DND-41 (cell line): Measurements from ENCODE around the gene DLGAP1.

Source experiments
- ATAC-seq: fragments of 200-7000 bp; cut with Tn5 transposase; 3 replicates; pipeline ENCODE4 v1.9.1; 2021; ENCODE audit warnings: low read depth; ENCODE audit not compliant: insufficient read depth
- DNase-seq: peaks from one replicate; pipeline ENCODE4 v3.0.0-alpha.2; 2020
- H2AFZ ChIP-seq: 2 replicates; pipeline ENCODE4 v1.6.0; 2012; ENCODE audit warnings: low read depth, low read length
- H3K27ac ChIP-seq: 2 replicates; pipeline ENCODE4 v1.5.1; 2012; ENCODE audit warnings: low read length, inconsistent platforms
- H3K27me3 ChIP-seq: fragments of 200-600 bp; sonication (generic); 2 replicates; pipeline ENCODE4 v1.6.0; 2012; ENCODE audit warnings: low read length, mild to moderate bottlenecking, inconsistent platforms; ENCODE audit not compliant: insufficient read depth, poor library complexity
- H3K36me3 ChIP-seq: 2 replicates; pipeline ENCODE4 v1.5.1; 2012; ENCODE audit warnings: low read length, inconsistent platforms; ENCODE audit not compliant: insufficient read depth
- H3K4me1 ChIP-seq: 2 replicates; pipeline ENCODE4 v1.5.1; 2012; ENCODE audit warnings: mild to moderate bottlenecking, low read length; ENCODE audit not compliant: insufficient read depth
- H3K4me2 ChIP-seq: 2 replicates; pipeline ENCODE4 v1.6.0; 2012; ENCODE audit warnings: mild to moderate bottlenecking, moderate library complexity, low read length, inconsistent platforms; ENCODE audit not compliant: insufficient read depth
- H3K4me3 ChIP-seq, 2 experiments: fragments of 200-600 bp in 1 of 2; shearing (Covaris generic) in 1 of 2; 2 replicates each; pipeline ENCODE4 v1.5.1; 2012 to 2016; ENCODE audit warnings: inconsistent platforms in 2 of 2, low read length in 2 of 2, mild to moderate bottlenecking in 2 of 2, low read depth in 1 of 2, moderate library complexity in 1 of 2
- H3K79me2 ChIP-seq: 2 replicates; pipeline ENCODE4 v1.6.0; 2012; ENCODE audit warnings: low read length, inconsistent platforms; ENCODE audit not compliant: insufficient read depth
- H3K9ac ChIP-seq: 2 replicates; pipeline ENCODE4 v1.6.0; 2012; ENCODE audit warnings: low read depth, mild to moderate bottlenecking, inconsistent platforms, low read length, moderate library complexity
- H3K9me3 ChIP-seq: 2 replicates; pipeline ENCODE4 v1.5.1; 2012; ENCODE audit warnings: low read length, moderate library complexity, mild to moderate bottlenecking, inconsistent platforms; ENCODE audit not compliant: insufficient read depth, severe bottlenecking
- H4K20me1 ChIP-seq: 2 replicates; pipeline ENCODE4 v1.6.0; 2012; ENCODE audit warnings: low read length; ENCODE audit not compliant: insufficient read depth
- CTCF ChIP-seq: IDR thresholded peaks from 2 replicates; pipeline ENCODE4 v1.5.1; 2012; ENCODE audit warnings: borderline replicate concordance, low read length, moderate library complexity, mild to moderate bottlenecking; ENCODE audit not compliant: poor library complexity, severe bottlenecking; ENCODE audit errors: extremely low read depth
- EZH2 ChIP-seq: IDR thresholded peaks from 3 replicates; pipeline ENCODE4 v1.6.1; 2012; ENCODE audit warnings: borderline replicate concordance, low read depth, mild to moderate bottlenecking, moderate library complexity, low read length, inconsistent platforms; ENCODE audit not compliant: severe bottlenecking

The DLGAP1 gene

GRCh38 chr18:3688690-3689089 lies 766.4 kb downstream of the DLGAP1 start:
- H3K4me1 ChIP-seq = no peaks in the 10 kb centered on the region
- no peak overlapping the region for H3K9ac ChIP-seq
- H3K27ac ChIP-seq = no peak overlapping the region
- H3K9me3 ChIP-seq = no peaks in the 10 kb centered on the region
- no peak overlapping the region for H2AFZ ChIP-seq
- TF ChIP-seq CTCF = no peak
- TF ChIP-seq EZH2 = no peak
- no peak overlapping the region for H3K4me2 ChIP-seq
- DNase-seq = no peak
- H3K36me3 ChIP-seq = no peaks in the 10 kb centered on the region
- no peak for ATAC-seq
- no peaks in the 10 kb centered on the region for H3K27me3 ChIP-seq
- no peak overlapping the region for H3K4me3 ChIP-seq
- H3K79me2 ChIP-seq = no peaks in the 10 kb centered on the region
- H4K20me1 ChIP-seq = no peaks in the 10 kb centered on the region

- no peak overlapping the region for H3K4me3 ChIP-seq
- H3K36me3 ChIP-seq = no peaks in the 10 kb centered on the region
- no peak for DNase-seq
- H3K4me2 ChIP-seq = no peak overlapping the region
- H4K20me1 ChIP-seq = no peaks in the 10 kb centered on the region
- ATAC-seq = no peak
- no peaks in the 10 kb centered on the region for H3K4me1 ChIP-seq
- H3K27ac ChIP-seq = no peak overlapping the region
- H3K27me3 ChIP-seq = no peaks in the 10 kb centered on the region
- no peaks in the 10 kb centered on the region for H3K79me2 ChIP-seq
- TF ChIP-seq EZH2 (no peak), CTCF (no peak)
- H3K9ac ChIP-seq = no peak overlapping the region
- H3K9me3 ChIP-seq = peaks cover 5% of the 10 kb centered on the region
- no peak overlapping the region for H2AFZ ChIP-seq
Measured at GRCh38 chr18:3683483-3683882, 771.6 kb downstream of the DLGAP1 start.

- no peak for ATAC-seq
- peaks cover 5% of the 10 kb centered on the region for H3K9me3 ChIP-seq
- H3K27me3 ChIP-seq = no peaks in the 10 kb centered on the region
- H3K4me2 ChIP-seq = no peak overlapping the region
- H2AFZ ChIP-seq = no peak overlapping the region
- no peaks in the 10 kb centered on the region for H3K79me2 ChIP-seq
- H3K27ac ChIP-seq = no peak overlapping the region
- H4K20me1 ChIP-seq = no peaks in the 10 kb centered on the region
- H3K36me3 ChIP-seq = no peaks in the 10 kb centered on the region
- no peaks in the 10 kb centered on the region for H3K4me1 ChIP-seq
- no peak for TF ChIP-seq CTCF
- no peak for TF ChIP-seq EZH2
- H3K4me3 ChIP-seq = no peak overlapping the region
- no peak overlapping the region for H3K9ac ChIP-seq
- no peak for DNase-seq
Measured at GRCh38 chr18:3682061-3682460, 773.0 kb downstream of the DLGAP1 start.

GRCh38 chr18:3679241-3679640 lies 775.9 kb downstream of the DLGAP1 start:
- Histone ChIP-seq H3K27me3 (no peaks in the 10 kb centered on the region), H2AFZ (no peak overlapping the region), H3K9me3 (peaks cover 5% of the 10 kb centered on the region), H3K27ac (no peak overlapping the region), H4K20me1 (no peaks in the 10 kb centered on the region), H3K9ac (no peak overlapping the region), H3K4me1 (no peaks in the 10 kb centered on the region), H3K4me3 (no peak overlapping the region), H3K79me2 (no peaks in the 10 kb centered on the region), H3K36me3 (no peaks in the 10 kb centered on the region), H3K4me2 (no peak overlapping the region)
- DNase-seq = no peak
- TF ChIP-seq CTCF (no peak), EZH2 (no peak)
- no peak for ATAC-seq
